AG09319 (cell line): ENCODE data around the gene ETV3.

ENCODE experiments used
- DNase-seq: peaks from one replicate; pipeline ENCODE4 v3.0.0-alpha.2; 2010; ENCODE audit warnings: low read depth; ENCODE audit errors: extremely low read depth
- CTCF ChIP-seq: IDR thresholded peaks from 2 replicates; pipeline ENCODE4 v1.5.1; 2011; ENCODE audit warnings: low read depth, mild to moderate bottlenecking, inconsistent platforms, low read length, moderate library complexity

Gene ETV3

GRCh38 chr1:157168015-157168414 lies 29.8 kb upstream of the ETV3 start:
- DNase-seq: no peak
- TF ChIP-seq CTCF: no peak

- DNase-seq: no peak
- TF ChIP-seq CTCF: no peak
These were observed 29.2 kb upstream of the ETV3 start for GRCh38 chr1:157167437-157167836.

- TF ChIP-seq CTCF: no peak
These were observed 28.4 kb upstream of the ETV3 start for GRCh38 chr1:157166590-157166989.

GRCh38 chr1:157163273-157164127 lies 25.3 kb upstream of the ETV3 start:
- no peak for DNase-seq
- TF ChIP-seq CTCF: peak; percentile 98

More at GRCh38 chr1:157166590-157166989, 28.4 kb upstream of the ETV3 start:
- no peak for DNase-seq

- no peak for TF ChIP-seq CTCF
- no peak for DNase-seq
These were observed 24.1 kb upstream of the ETV3 start for GRCh38 chr1:157162345-157162744.

GRCh38 chr1:157161901-157162300 lies 23.7 kb upstream of the ETV3 start:
- no peak for TF ChIP-seq CTCF
- DNase-seq: no peak

GRCh38 chr1:157158967-157159366 lies 20.8 kb upstream of the ETV3 start:
- no peak for TF ChIP-seq CTCF
- no peak for DNase-seq
